ENCODE data around the gene RGMB.

Gene RGMB

DNA sequence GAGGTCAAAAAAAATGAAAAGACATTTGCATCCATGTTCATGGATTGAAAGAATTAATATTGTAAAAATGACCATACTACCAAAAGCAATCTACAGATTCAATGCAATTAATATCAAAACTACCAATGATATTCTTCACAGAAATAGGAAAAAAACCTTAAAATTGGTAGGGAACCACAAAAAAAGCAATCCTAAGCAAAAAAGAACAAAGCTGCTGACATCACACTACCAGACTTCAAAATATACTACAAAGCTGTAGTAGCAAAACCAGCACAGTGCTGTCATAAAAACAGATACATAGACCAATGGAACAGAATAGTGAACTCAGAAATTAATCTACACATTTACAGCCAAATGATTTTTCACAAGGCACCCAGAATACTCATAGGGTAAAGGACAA lies 34.3 kb downstream of the RGMB start:
- Histone ChIP-seq H3K9me3 (ENCODE audit: insufficient read depth, low read depth, low read length) (peaks cover 28% of the 10 kb centered on the region), H3K9ac (ENCODE audit: low read depth, low read length) (no peak overlapping the region), H3K27ac (ENCODE audit: low read length) (no peak overlapping the region), H3K36me3 (ENCODE audit: insufficient read depth, low read depth, low read length) (no peaks in the 10 kb centered on the region), H3K4me3 (ENCODE audit: low read length) (no peak overlapping the region), H3K27me3 (ENCODE audit: insufficient read depth, low read length) (no peaks in the 10 kb centered on the region), H3K4me1 (ENCODE audit: insufficient read depth, low read length) (no peaks in the 10 kb centered on the region)

GRCh38 chr5:98810206-98810605 lies 36.7 kb downstream of the RGMB start:
- no peaks in the 10 kb centered on the region for H3K27me3 ChIP-seq (ENCODE audit: insufficient read depth, low read length)
- H3K9ac ChIP-seq (ENCODE audit: low read depth, low read length) = no peak overlapping the region
- peaks cover 23% of the 10 kb centered on the region for H3K9me3 ChIP-seq (ENCODE audit: insufficient read depth, low read depth, low read length)
- H3K36me3 ChIP-seq (ENCODE audit: insufficient read depth, low read depth, low read length) = no peaks in the 10 kb centered on the region
- no peak overlapping the region for H3K27ac ChIP-seq (ENCODE audit: low read length)
- H3K4me3 ChIP-seq (ENCODE audit: low read length) = no peak overlapping the region
- no peaks in the 10 kb centered on the region for H3K4me1 ChIP-seq (ENCODE audit: insufficient read depth, low read length)

DNA sequence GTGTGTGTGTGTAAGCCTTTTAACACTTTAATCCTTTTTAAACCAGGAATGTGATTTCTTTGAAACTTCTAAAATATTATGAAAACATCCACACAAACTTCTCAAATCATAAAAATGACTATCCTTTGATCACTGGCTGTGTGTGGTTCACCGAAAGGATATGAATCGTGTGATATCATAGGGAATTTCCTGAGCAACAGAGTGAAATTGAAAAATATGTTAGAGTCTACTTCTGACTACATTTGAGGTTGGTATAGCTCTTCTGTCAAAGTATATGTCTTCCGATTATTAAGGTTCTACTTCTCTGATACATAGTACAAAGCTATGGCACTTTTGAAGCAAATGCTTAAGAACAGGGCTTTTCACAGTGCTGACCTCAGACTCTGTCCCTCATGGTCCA lies 40.3 kb downstream of the RGMB start:
- H3K4me3 ChIP-seq (ENCODE audit: low read length) = no peak overlapping the region
- no peak overlapping the region for H3K9ac ChIP-seq (ENCODE audit: low read depth, low read length)
- no peaks in the 10 kb centered on the region for H3K36me3 ChIP-seq (ENCODE audit: insufficient read depth, low read depth, low read length)
- H3K4me1 ChIP-seq (ENCODE audit: insufficient read depth, low read length) = no peaks in the 10 kb centered on the region
- peaks cover under 1% of the 10 kb centered on the region; the same call in 1 of the 2 replicates for H3K9me3 ChIP-seq (ENCODE audit: insufficient read depth, low read depth, low read length)
- no peak overlapping the region for H3K27ac ChIP-seq (ENCODE audit: low read length)
- no peaks in the 10 kb centered on the region for H3K27me3 ChIP-seq (ENCODE audit: insufficient read depth, low read length)

DNA sequence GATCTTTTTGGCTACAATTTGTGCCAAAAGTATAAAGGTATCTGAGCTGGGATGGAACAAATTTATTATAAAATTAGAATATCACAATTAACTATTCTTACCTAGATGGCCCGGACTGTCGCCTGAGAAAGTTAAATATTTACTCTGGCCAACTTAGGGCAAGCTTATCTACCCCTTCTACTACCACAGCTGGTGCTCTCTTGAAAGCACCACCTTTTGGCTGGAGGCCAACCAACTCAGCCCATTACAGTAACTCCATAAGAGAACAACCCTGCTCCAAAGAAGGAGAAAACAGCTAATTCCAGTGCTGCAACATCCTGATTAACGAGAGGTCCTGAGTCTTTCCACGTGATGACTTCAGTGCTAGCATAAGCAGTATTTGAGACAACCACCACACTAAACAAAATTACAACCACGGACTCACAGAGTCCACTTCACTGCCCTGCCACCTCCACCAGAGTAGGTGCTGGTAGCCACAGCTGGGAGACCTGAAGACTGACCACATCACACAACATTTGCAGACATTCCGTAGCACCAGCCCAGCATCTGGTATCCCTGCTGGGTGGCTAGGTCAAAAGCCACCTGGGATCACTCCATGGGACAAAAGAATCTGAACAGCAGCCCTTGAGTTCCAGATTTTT lies 43.2 kb downstream of the RGMB start:
- no peaks in the 10 kb centered on the region for H3K27me3 ChIP-seq (ENCODE audit: insufficient read depth, low read length)
- H3K27ac ChIP-seq (ENCODE audit: low read length) = no peak overlapping the region
- H3K4me3 ChIP-seq (ENCODE audit: low read length) = no peak overlapping the region
- H3K36me3 ChIP-seq (ENCODE audit: insufficient read depth, low read depth, low read length) = no peaks in the 10 kb centered on the region
- peaks cover 9% of the 10 kb centered on the region; the same call in 1 of the 2 replicates for H3K9me3 ChIP-seq (ENCODE audit: insufficient read depth, low read depth, low read length)
- H3K9ac ChIP-seq (ENCODE audit: low read depth, low read length) = no peak overlapping the region
- no peaks in the 10 kb centered on the region for H3K4me1 ChIP-seq (ENCODE audit: insufficient read depth, low read length)

DNA sequence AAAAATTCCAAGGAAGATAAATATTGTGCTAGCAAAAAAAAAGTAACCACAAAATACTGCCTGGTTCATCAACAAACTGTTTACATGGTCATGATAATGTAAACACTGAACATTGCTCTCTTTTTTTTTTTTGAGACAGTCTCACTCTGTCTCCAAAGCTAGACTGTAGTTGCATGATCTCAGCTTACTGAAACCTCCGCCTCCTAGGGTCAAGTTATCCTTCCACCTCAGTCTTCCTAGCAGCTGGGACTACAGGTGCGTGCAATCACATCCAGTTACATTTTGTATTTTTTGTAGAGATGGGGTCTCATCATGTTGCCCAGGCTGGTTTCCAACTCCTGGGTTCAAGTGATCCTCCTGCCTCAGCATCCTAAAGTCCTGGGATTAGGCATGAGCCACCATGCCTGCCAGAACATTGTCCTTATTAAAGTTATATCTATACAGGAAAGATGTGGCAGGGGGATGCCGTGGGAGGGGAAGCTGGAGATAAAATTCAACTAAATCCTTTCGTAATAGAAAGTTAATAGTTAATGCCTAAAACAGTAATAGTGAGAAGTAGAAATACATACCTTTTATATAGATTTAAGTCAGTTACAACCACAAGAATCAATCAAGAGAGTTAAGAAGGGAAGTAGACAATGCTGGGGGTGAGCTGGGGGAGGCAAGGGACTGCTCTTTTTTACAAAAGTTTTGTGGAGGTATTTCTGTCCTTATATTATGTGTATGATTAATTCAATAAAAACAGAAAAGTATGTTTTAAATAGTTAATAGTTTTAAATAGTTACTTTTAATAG lies 52.3 kb downstream of the RGMB start:
- no peak overlapping the region for H3K27ac ChIP-seq (ENCODE audit: low read length)

DNA sequence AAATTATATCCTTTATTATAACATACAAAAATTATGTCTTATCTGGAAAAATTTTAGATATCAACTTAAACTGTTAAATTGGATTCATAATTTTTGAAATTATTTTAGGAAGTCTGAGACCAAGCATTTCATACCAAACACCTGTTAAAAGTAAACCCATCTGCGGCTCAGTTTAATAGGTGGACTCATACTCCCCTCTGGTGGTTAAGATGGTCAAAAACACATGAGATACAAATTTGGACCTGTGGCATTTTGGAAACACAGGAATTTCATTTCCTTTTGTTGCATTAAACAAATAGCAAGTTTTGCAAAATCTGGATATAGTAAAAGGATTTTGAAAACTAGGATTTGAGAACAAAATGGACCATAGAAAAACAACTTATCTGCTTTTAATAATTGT lies 53.7 kb downstream of the RGMB start:
- Histone ChIP-seq H3K9ac (ENCODE audit: low read depth, low read length) (no peak overlapping the region), H3K27me3 (ENCODE audit: insufficient read depth, low read length) (no peaks in the 10 kb centered on the region), H3K36me3 (ENCODE audit: insufficient read depth, low read depth, low read length) (no peaks in the 10 kb centered on the region), H3K9me3 (ENCODE audit: insufficient read depth, low read depth, low read length) (no peaks in the 10 kb centered on the region), H3K27ac (ENCODE audit: low read length) (no peak overlapping the region), H3K4me1 (ENCODE audit: insufficient read depth, low read length) (no peaks in the 10 kb centered on the region), H3K4me3 (ENCODE audit: low read length) (no peak overlapping the region)

More for the DNA sequence above, 52.3 kb downstream of the RGMB start:
- Histone ChIP-seq H3K9ac (ENCODE audit: low read depth, low read length) (no peak overlapping the region), H3K27me3 (ENCODE audit: insufficient read depth, low read length) (no peaks in the 10 kb centered on the region), H3K36me3 (ENCODE audit: insufficient read depth, low read depth, low read length) (no peaks in the 10 kb centered on the region), H3K4me3 (ENCODE audit: low read length) (no peak overlapping the region), H3K4me1 (ENCODE audit: insufficient read depth, low read length) (no peaks in the 10 kb centered on the region), H3K9me3 (ENCODE audit: insufficient read depth, low read depth, low read length) (peaks cover 4% of the 10 kb centered on the region; the same call in 1 of the 2 replicates)

GRCh38 chr5:98827588-98828284 lies 54.3 kb downstream of the RGMB start:
- no peak overlapping the region for H3K9ac ChIP-seq (ENCODE audit: low read depth, low read length)
- H3K9me3 ChIP-seq (ENCODE audit: insufficient read depth, low read depth, low read length) = no peaks in the 10 kb centered on the region
- no peak overlapping the region for H3K27ac ChIP-seq (ENCODE audit: low read length)
- no peaks in the 10 kb centered on the region for H3K4me1 ChIP-seq (ENCODE audit: insufficient read depth, low read length)
- no peaks in the 10 kb centered on the region for H3K27me3 ChIP-seq (ENCODE audit: insufficient read depth, low read length)
- no peaks in the 10 kb centered on the region for H3K36me3 ChIP-seq (ENCODE audit: insufficient read depth, low read depth, low read length)
- no peak overlapping the region for H3K4me3 ChIP-seq (ENCODE audit: low read length)

- no peaks in the 10 kb centered on the region for H3K4me1 ChIP-seq (ENCODE audit: insufficient read depth, low read length)
- H3K9me3 ChIP-seq (ENCODE audit: insufficient read depth, low read depth, low read length) = no peaks in the 10 kb centered on the region
- H3K4me3 ChIP-seq (ENCODE audit: low read length) = no peak overlapping the region
- no peak overlapping the region for H3K9ac ChIP-seq (ENCODE audit: low read depth, low read length)
- no peaks in the 10 kb centered on the region for H3K27me3 ChIP-seq (ENCODE audit: insufficient read depth, low read length)
- no peak overlapping the region for H3K27ac ChIP-seq (ENCODE audit: low read length)
- no peaks in the 10 kb centered on the region for H3K36me3 ChIP-seq (ENCODE audit: insufficient read depth, low read depth, low read length)
Observed at GRCh38 chr5:98836175-98836574, 62.7 kb downstream of the RGMB start.

DNA sequence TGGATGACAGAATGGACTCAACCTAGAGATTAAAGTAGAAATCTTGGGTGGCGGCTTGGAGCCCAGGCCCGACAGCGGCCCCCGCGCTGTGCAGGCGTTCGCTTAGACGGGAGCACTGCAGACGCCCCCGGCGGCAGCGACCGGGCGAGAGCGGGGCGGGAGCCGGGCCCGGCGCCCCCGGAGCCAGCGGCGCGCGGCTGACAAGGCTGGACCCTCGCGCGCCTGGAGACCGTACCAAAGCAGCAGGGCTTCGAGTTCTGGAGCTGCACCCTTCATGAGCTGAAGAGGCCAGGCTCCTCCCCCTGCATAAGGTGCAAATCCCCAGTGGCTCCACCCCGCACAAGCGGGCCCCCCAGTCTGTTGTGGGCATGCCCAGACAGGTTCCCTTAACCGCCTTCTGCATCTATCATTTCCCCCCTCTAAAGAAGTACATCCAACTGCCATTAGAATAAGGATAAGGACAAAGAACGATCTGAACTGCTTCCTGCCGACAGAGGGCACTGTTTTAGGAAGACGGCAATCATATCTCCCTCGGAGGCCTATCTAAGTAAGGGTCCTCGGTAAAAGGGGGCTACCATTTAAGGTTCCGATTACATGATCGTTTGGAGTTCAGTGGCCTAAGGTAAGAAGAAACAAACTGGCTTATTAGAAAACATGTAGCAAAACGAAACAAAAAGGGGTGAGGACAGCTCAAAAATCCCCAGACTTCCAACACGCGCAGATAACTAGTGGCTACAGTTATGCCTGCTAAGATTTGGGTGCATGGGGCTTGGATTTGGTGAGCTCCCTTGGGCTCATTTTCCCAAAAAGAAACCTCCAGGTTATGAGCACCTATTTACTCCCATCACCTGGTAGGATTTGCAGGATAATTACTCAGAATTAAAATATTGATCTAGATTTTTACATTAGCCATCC lies 66.3 kb downstream of the RGMB start:
- Histone ChIP-seq H3K4me1 (ENCODE audit: insufficient read depth, low read length) (no peaks in the 10 kb centered on the region), H3K27ac (ENCODE audit: low read length) (no peak overlapping the region), H3K36me3 (ENCODE audit: insufficient read depth, low read depth, low read length) (no peaks in the 10 kb centered on the region), H3K9me3 (ENCODE audit: insufficient read depth, low read depth, low read length) (peaks cover 24% of the 10 kb centered on the region), H3K9ac (ENCODE audit: low read depth, low read length) (no peak overlapping the region), H3K27me3 (ENCODE audit: insufficient read depth, low read length) (no peaks in the 10 kb centered on the region), H3K4me3 (ENCODE audit: low read length) (no peak overlapping the region)

- Histone ChIP-seq H3K27ac (ENCODE audit: low read length) (no peak overlapping the region), H3K9me3 (ENCODE audit: insufficient read depth, low read depth, low read length) (peaks cover 35% of the 10 kb centered on the region), H3K9ac (ENCODE audit: low read depth, low read length) (no peak overlapping the region), H3K4me1 (ENCODE audit: insufficient read depth, low read length) (no peaks in the 10 kb centered on the region), H3K27me3 (ENCODE audit: insufficient read depth, low read length) (no peaks in the 10 kb centered on the region), H3K36me3 (ENCODE audit: insufficient read depth, low read depth, low read length) (no peaks in the 10 kb centered on the region), H3K4me3 (ENCODE audit: low read length) (no peak overlapping the region)
Observed at GRCh38 chr5:98840946-98841345, 67.5 kb downstream of the RGMB start.

- Histone ChIP-seq H3K27me3 (ENCODE audit: insufficient read depth, low read length) (no peaks in the 10 kb centered on the region), H3K9me3 (ENCODE audit: insufficient read depth, low read depth, low read length) (peaks cover 38% of the 10 kb centered on the region), H3K4me1 (ENCODE audit: insufficient read depth, low read length) (no peaks in the 10 kb centered on the region), H3K4me3 (ENCODE audit: low read length) (no peak overlapping the region), H3K9ac (ENCODE audit: low read depth, low read length) (no peak overlapping the region), H3K27ac (ENCODE audit: low read length) (no peak overlapping the region), H3K36me3 (ENCODE audit: insufficient read depth, low read depth, low read length) (no peaks in the 10 kb centered on the region)
Observed at GRCh38 chr5:98843481-98843880, 70.0 kb downstream of the RGMB start.
